Kidney capillary endothelial cell (primary cell): ENCODE results near the gene PRPF18.

ENCODE experiments used
- DNase-seq: peaks from one replicate; pipeline ENCODE4 v3.0.0-alpha.2; 2018; ENCODE audit warnings: low spot score

Gene PRPF18

DNA sequence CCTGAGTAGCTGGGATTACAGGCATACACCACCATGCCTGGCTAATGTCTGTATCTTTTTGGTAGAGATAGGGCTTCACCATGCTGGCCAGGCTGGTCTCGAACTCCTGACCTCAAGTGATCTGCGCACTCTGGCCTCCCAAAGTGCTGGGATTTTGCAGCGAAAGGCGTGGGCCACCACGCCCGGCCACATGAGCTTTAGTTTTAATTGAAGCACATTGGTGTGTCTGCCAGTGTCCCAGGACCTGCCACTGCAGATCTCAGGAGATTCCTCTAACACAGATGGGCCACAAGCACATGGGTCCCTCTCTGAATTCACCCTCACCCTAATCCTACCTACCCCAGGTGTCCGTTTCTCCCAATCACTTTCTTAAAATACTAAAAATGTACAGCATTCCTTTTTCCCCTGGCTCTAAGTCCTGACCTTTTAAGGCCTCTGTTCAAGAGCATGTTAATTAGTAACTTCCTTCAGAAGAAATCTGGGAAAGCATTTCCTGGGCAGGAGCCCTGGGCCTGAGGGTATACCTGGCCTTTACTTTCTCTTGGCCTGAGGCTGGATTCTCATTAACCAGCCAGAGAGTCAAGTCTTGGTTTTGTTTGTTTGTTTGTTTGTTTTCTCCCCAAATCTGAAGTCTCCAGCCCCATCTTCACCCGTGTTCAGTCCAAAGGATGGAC, 82.6 kb downstream of the PRPF18 start:
- DNase-seq: no peak

DNA sequence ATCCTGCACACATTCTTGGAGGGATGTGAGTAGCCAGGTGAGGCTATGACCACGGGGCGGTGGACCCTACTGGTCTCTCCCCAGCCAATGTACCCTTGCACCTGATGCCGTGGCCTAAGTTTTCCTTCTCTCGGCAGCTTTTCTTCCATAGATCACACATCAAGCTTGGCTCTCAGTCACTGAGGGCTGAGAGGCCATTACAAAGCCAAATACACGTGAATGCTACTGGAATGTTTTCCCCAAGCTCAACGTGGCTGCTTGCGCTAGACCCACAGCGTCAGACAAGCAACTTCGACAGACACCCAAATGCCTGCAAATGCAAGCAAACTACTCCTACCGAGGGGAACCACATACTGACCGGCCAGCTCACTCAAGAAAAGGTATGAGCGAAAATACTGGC, 83.1 kb downstream of the PRPF18 start:
- no peak for DNase-seq

DNA sequence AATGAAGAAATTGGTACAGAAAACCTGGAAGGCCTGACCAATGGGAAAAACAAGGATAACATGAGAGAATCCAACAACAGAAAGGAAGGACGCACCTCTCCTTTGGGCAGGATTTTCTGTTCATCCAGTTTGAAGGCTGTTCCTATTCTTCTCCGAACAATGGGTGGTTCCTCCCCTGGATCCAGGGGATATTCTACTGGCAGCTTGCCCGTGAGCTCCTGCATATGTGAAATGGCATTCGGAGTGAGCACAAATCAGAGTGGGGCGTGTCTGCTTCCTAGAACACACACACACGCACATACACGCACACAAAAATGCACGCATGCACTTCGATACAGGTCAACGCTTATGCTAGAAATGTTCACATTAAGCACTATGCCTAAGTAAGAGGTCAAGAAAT, 83.5 kb downstream of the PRPF18 start:
- DNase-seq: no peak

DNA sequence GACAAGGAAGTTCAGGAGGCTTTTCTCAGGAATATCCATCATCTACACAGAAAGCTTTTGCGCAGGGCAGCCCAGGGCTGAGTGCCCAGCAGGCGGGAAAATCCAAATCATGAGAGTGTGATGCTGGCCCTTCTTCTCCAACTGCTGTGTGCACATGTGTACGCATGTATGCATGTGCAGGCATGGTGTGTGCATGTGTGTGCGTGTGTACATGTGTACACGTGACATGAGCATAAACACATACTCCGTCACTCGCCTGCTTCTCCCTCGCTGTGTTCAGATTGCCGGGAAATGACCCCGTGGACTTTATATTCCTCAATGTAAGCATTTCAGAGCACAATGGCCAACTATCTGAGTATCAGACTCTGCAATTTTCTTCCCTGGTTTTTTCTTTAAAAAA, 85.1 kb downstream of the PRPF18 start:
- DNase-seq: no peak

DNA sequence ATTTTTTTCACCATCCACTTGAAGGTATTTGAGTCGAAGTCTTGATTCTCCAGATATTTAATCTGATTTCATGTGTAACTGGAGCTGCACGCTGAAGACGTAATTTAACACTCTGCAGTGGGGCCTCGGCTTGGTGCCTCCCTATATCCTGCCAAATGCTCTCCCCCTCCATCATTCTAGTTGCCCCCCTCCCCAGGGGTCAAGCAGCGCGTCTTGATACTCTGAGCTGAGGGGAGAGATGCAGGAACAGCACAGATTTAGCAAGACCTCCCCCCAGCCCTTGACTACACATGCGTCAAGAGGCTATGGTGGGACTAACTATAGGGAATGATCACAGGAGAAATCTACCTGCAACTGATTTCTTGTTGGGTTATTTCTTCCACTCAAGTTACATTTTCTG, 85.8 kb downstream of the PRPF18 start:
- DNase-seq: no peak

DNA sequence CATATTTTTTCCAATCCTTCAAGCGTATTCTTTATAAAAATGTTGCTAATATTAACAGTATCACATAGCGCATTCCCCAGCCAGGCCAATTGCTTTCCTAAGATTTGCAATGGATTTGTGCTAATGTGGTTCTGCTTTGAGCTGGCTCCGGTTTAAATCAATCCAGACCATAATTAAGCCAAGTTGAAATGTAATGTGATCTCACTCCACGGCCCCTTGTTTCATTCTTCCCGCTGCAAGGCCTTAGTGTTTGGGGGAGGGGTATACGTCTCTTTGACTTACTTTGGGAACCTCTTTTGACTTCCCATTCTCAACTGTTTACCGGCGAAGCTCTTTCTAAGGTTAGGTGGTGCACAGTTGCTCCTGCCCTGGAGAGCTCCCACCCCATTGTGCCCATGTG, 86.4 kb downstream of the PRPF18 start:
- DNase-seq: no peak

DNA sequence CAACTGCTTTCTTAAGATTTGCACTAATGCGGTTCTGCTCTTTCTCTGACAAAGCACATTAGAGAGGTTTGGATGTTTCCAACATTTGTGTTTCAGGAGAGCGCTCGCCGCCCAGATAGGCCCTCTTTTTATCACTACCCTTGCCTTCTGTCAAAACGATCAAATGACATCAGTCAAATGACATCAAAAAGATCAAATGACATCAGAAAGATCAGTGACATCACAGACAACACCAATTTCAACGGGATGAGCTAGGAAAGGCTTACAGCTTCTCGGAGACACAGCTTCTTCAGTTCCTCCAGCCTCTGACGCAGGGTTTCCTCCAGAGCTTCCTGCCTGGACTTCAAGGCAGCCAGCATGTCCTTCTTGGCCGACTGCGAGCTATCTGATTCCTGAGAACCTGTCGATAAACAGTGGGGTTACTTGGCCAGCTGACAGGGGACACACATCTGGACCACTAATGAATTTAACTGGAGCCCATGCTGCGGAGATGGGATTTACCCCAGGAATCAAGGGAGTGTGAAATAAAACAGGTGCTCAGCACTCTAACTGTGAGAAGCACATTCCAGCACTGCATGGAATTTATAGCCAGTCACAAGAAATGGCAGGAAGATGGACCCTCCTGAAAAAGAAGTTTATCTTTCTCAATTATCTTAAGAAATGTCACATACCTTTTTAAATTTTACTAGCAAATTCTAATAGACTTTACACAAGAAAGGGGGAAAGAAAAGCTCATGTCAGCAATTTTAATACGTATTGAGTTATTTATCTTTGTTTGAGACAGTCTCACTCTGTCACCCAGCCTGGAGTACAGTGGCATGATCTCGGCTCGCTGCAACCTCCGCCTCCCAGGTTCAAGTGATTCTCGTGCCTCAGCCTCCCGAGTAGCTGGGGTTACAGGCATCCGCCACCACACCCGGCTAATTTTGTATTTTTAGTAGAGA, 88.2 kb downstream of the PRPF18 start:
- DNase-seq: peak; percentile 72

DNA sequence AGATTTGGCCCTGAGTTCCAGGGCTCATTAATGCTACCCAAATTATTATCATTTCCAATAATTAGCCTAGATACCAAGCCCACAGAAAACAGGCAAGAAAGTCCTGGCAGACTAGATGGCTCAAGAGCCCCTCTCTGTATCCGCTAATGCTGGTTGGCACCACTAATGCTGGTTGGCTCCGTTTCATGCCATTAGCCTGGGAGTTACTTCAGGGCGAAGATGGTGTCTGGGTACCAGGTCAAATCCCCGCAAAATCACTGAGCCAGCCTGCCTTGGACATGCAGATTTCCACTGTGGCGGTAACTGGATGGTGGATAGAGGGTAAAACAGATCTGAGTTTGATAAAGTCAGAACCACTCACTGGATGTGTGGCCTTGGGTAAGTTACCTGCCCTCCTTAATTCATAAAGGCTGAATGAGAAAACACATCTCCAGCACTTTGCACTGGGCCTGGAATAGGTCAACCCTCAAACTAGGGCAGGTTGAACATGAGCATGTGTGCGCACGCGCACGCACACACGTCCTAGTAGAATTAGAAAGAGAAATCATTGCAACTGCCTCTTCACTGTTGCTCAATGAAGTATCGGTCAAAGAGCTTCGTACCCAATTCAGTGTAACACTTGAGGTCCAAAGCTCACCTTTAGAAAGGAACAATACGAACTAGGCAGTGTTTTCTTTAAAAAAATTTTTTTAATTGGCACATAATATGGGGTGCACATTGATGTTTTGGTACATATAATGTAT, 91.5 kb downstream of the PRPF18 start:
- DNase-seq: no peak
